Vagina (tissue), 2 donors: ENCODE results near the gene KRTAP10-4. TPM values are rescaled to one million over a fixed set of nuclear protein-coding genes. Genes with fewer than 3 reads are reported as not detected.
"Not testable (repeated sequence)": the region's sequence is repeated elsewhere in the genome, so short reads cannot be mapped to it uniquely, and the experiment has no call there.

Experiments
- DNase-seq, 2 donors: peaks; one replicate each; pipeline ENCODE4 v3.0.0-alpha.2; 2017; ENCODE audit errors: extremely low spot score in 2 of 2
- H3K27ac ChIP-seq: fragments of 200-600 bp; sonication (generic); one replicate; pipeline ENCODE4 v1.5.1; 2019
- H3K27me3 ChIP-seq: fragments of 200-600 bp; sonication (generic); one replicate; pipeline ENCODE4 v1.5.1; 2019
- H3K36me3 ChIP-seq, 2 donors: fragments of 200-600 bp; sonication (generic); one replicate each; pipeline ENCODE4 v1.5.1; 2017 to 2019
- H3K4me1 ChIP-seq: fragments of 200-600 bp; sonication (generic); one replicate; pipeline ENCODE4 v1.5.1; 2019
- H3K4me3 ChIP-seq, 2 donors: fragments of 200-600 bp; sonication (generic); 1 replicate in 1 of 2; 2 replicates in 1 of 2; pipeline ENCODE4 v1.5.1; 2016 to 2019
- H3K9me3 ChIP-seq: fragments of 200-600 bp; sonication (generic); one replicate; pipeline ENCODE4 v1.5.1; 2019
- CTCF ChIP-seq, 3 experiments: fragments of 450-650 bp in 2 of 3; fragments of 200-600 bp in 1 of 3; sonication (generic) in 1 of 3; IDR thresholded peaks; one replicate each; pipeline ENCODE4 v1.5.1; 2017 to 2019; ENCODE audit warnings: antibody characterized with exemption in 3 of 3, mild to moderate bottlenecking in 2 of 3, moderate library complexity in 2 of 3
- POLR2A ChIP-seq, 2 donors: fragments of 450-650 bp; IDR thresholded peaks; one replicate each; pipeline ENCODE4 v1.6.1; 2017; ENCODE audit warnings: antibody characterized with exemption in 2 of 2, mild to moderate bottlenecking in 2 of 2, moderate library complexity in 2 of 2
- POLR2AphosphoS5 ChIP-seq, 2 donors: sonication (generic); formaldehyde crosslinking; IDR thresholded peaks; one replicate each; pipeline ENCODE4 v1.9.0; 2017; ENCODE audit warnings: antibody characterized with exemption in 2 of 2, mild to moderate bottlenecking in 2 of 2, low read depth in 1 of 2; ENCODE audit not compliant: insufficient read depth in 1 of 2
- intact Hi-C: fragments of 100-400 bp; cut with DNase I; formaldehyde crosslinking; loops from one replicate; pipeline ENCODE4 v1.15.1; 2023
- total RNA-seq: library from RNA; depleted of rRNA; stranded (reverse); fragments of >200 nt; gene quantifications from one replicate; pipeline ENCODE4 v1.2.3, GENCODE V29; 2016

Gene KRTAP10-4, protein sequence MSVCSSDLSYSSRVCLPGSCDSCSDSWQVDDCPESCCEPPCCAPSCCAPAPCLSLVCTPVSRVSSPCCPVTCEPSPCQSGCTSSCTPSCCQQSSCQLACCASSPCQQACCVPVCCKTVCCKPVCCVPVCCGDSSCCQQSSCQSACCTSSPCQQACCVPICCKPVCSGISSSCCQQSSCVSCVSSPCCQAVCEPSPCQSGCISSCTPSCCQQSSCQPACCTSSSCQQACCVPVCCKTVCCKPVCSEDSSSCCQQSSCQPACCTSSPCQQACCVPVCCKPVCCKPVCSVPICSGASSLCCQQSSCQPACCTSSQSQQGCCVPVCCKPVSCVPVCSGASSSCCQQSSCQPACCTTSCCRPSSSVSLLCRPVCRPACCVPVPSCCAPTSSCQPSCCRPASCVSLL
- not detected for total RNA-seq

DNA sequence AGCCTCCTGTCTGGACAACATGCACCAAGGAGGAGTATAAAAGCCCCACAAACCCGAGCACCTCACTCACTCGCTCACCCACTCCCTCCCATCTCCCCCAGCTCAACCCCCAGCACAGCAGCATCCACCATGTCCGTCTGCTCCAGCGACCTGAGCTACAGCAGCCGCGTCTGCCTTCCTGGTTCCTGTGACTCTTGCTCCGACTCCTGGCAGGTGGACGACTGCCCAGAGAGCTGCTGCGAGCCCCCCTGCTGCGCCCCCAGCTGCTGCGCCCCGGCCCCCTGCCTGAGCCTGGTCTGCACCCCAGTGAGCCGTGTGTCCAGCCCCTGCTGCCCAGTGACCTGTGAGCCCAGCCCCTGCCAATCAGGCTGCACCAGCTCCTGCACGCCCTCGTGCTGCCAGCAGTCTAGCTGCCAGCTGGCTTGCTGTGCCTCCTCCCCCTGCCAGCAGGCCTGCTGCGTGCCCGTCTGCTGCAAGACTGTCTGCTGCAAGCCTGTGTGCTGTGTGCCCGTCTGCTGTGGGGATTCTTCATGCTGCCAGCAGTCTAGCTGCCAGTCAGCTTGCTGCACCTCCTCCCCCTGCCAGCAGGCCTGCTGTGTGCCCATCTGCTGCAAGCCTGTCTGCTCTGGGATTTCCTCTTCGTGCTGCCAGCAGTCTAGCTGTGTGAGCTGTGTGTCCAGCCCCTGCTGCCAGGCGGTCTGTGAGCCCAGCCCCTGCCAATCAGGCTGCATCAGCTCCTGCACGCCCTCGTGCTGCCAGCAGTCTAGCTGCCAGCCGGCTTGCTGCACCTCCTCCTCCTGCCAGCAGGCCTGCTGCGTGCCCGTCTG is at the start of gene KRTAP10-4:
KRTAP10-4 (plus strand) TSS at position 100 of the 827 bp plus-strand sequence; CDS start at position 130, 30 bp downstream.
- DNase-seq = peak; percentile 37
- H3K36me3 ChIP-seq, H3K4me3 ChIP-seq, intact Hi-C loops, H3K27ac ChIP-seq, H3K27me3 ChIP-seq, H3K9me3 ChIP-seq, H3K4me1 ChIP-seq: not testable (repeated sequence)

GRCh38 chr21:44524414-44525371 is 48.8 kb upstream of the KRTAP10-4 start:
- H3K27ac ChIP-seq = no peak overlapping the region
- no peak overlapping the region for H3K4me3 ChIP-seq
- no peaks in the 10 kb centered on the region for H3K36me3 ChIP-seq
- TF ChIP-seq POLR2A (IDR thresholded peaks at IDR 0.05) (no peak), CTCF (IDR thresholded peaks at IDR 0.05) (no peak), POLR2AphosphoS5 (IDR thresholded peaks at IDR 0.05; ENCODE audit: insufficient read depth in 1 of 2, low read depth in 1 of 2) (no peak)
- intact Hi-C loops = no loop called here
- H3K27me3 ChIP-seq = no peaks in the 10 kb centered on the region
- DNase-seq = no peak
- H3K9me3 ChIP-seq = no peaks in the 10 kb centered on the region
- H3K4me1 ChIP-seq = no peaks in the 10 kb centered on the region

DNA sequence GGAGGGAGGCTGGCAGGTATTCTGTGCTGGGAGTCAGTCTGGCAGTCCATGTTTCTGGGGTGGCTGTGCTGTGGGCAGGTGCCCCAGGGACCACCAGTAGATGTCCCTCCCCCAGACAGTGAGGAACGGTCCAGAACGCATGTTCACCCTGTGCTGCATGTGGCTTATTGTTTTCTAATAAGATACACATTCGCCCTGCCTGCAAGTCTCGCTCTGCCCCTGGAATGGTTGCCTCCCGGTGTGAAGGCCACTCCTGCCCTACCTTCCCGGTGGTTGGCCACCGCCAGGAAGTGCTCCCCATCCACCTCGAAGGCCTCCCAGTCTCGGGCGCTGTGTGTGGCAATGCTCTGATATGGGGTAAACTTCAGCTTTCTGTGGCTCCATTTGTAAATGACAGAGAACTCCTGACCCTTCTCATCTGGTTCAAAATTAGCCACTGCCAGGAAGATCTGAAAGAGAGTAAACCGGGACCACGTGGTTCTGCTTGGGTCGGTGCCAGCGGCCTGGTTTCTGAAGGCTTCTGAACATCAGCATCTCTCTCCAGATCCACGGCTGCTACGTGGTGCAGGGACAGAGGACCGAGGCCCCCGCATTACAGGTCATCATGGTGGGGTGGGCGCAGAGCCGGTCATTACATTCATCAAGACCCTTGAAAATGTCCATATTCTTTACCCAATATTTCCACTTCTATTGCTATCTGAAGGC is 48.0 kb upstream of the KRTAP10-4 start:
- intact Hi-C loops = no loop called here
- H3K4me1 ChIP-seq = no peaks in the 10 kb centered on the region
- H3K9me3 ChIP-seq = no peaks in the 10 kb centered on the region
- no peak overlapping the region for H3K27ac ChIP-seq
- no peaks in the 10 kb centered on the region for H3K27me3 ChIP-seq
- TF ChIP-seq POLR2A (IDR thresholded peaks at IDR 0.05) (no peak), CTCF (IDR thresholded peaks at IDR 0.05) (no peak), POLR2AphosphoS5 (IDR thresholded peaks at IDR 0.05; ENCODE audit: insufficient read depth in 1 of 2, low read depth in 1 of 2) (no peak)
- no peak overlapping the region for H3K4me3 ChIP-seq
- H3K36me3 ChIP-seq = no peaks in the 10 kb centered on the region
- DNase-seq = no peak

- no peaks in the 10 kb centered on the region for H3K36me3 ChIP-seq
- no peak overlapping the region for H3K4me3 ChIP-seq
- no peak overlapping the region for H3K27ac ChIP-seq
- no peaks in the 10 kb centered on the region for H3K9me3 ChIP-seq
- no peaks in the 10 kb centered on the region for H3K4me1 ChIP-seq
- intact Hi-C loops = no loop called here
- TF ChIP-seq POLR2AphosphoS5 (IDR thresholded peaks at IDR 0.05; ENCODE audit: insufficient read depth in 1 of 2, low read depth in 1 of 2) (no peak), CTCF (IDR thresholded peaks at IDR 0.05) (no peak), POLR2A (IDR thresholded peaks at IDR 0.05) (no peak)
- H3K27me3 ChIP-seq = no peaks in the 10 kb centered on the region
- no peak for DNase-seq
Observed at GRCh38 chr21:44526096-44526997, 47.2 kb upstream of the KRTAP10-4 start.
